K562 (cell line): ENCODE results near the gene PLXDC2.

Source experiments
- ADNP ChIP-seq: fragments of 200-800 bp; sonication (Bioruptor generic); IDR thresholded peaks from 2 replicates; pipeline ENCODE4 v1.6.1; 2016; ENCODE audit warnings: missing genetic modification characterization, missing compliant biosample characterization
- ARID4B ChIP-seq: sonication (generic); formaldehyde crosslinking; IDR thresholded peaks from 2 replicates; pipeline ENCODE4 v1.8.0; 2022; ENCODE audit warnings: mild to moderate bottlenecking, missing genetic modification reagents
- BCLAF1 ChIP-seq, 2 experiments: fragments of 450-650 bp in 1 of 2; IDR thresholded peaks; 2 replicates each; pipeline ENCODE4 v1.6.1; 2011 to 2017; ENCODE audit warnings: low read depth in 2 of 2, antibody characterized with exemption in 1 of 2, borderline replicate concordance in 1 of 2, low read length in 1 of 2, mild to moderate bottlenecking in 1 of 2, mixed read lengths in 1 of 2; ENCODE audit not compliant: control insufficient read depth in 1 of 2
- CEBPB ChIP-seq: fragments of 450-650 bp; IDR thresholded peaks from 2 replicates; pipeline ENCODE4 v1.6.1; 2016; ENCODE audit warnings: missing genetic modification characterization, missing compliant biosample characterization
- CTCF ChIP-seq, 3 experiments: IDR thresholded peaks in 2 of 3; conservative IDR thresholded peaks in 1 of 3; 2 replicates each; pipeline ENCODE4 v1.5.1; 2011 to 2012; ENCODE audit warnings: low read length in 3 of 3, mild to moderate bottlenecking in 3 of 3, control low read depth in 2 of 3, improper control_type of control experiment in 1 of 3, inconsistent platforms in 1 of 3, low read depth in 1 of 3, mixed read lengths in 1 of 3, moderate library complexity in 1 of 3; ENCODE audit not compliant: insufficient read depth in 2 of 3
- DEAF1 ChIP-seq: fragments of 450-650 bp; formaldehyde crosslinking; IDR thresholded peaks from 2 replicates; pipeline ENCODE4 v1.4.0; 2020; ENCODE audit warnings: mild to moderate bottlenecking, moderate library complexity
- PCBP1 ChIP-seq: fragments of 200-400 bp; formaldehyde crosslinking; IDR thresholded peaks from 2 replicates; pipeline ENCODE4 v1.6.1; 2018; ENCODE audit warnings: mild to moderate bottlenecking, low read depth, low read length; ENCODE audit not compliant: poor library complexity, severe bottlenecking
- POLR2A ChIP-seq: fragments of 450-650 bp; conservative IDR thresholded peaks from 2 replicates; pipeline ENCODE4 v1.6.1; 2016
- POLR2AphosphoS5 ChIP-seq: IDR thresholded peaks from 2 replicates; pipeline ENCODE4 v1.6.1; 2011; ENCODE audit warnings: mild to moderate bottlenecking, low read depth, low read length, moderate library complexity; ENCODE audit not compliant: control insufficient read depth, insufficient read depth
- SAP30 ChIP-seq: fragments of 200-600 bp; sonication (generic); IDR thresholded peaks from 2 replicates; pipeline ENCODE4 v1.6.1; 2012; ENCODE audit warnings: borderline replicate concordance, low read depth, mild to moderate bottlenecking, moderate library complexity, low read length, control low read depth, inconsistent platforms; ENCODE audit not compliant: insufficient read depth, poor library complexity, severe bottlenecking
- ZBTB11 ChIP-seq, 3 experiments: fragments of 200-800 bp in 1 of 3; fragments of 250-450 bp in 1 of 3; fragments of 450-650 bp in 1 of 3; sonication (Bioruptor Pico) in 1 of 3; sonication (Bioruptor generic) in 1 of 3; formaldehyde crosslinking in 1 of 3; IDR thresholded peaks; 2 replicates each; pipeline versions ENCODE4 v1.6.1 to v1.8.0; 2016 to 2022; ENCODE audit warnings: mild to moderate bottlenecking in 2 of 3, missing genetic modification characterization in 2 of 3, missing compliant biosample characterization in 1 of 3, moderate library complexity in 1 of 3
- ZFP1 ChIP-seq: fragments of 450-650 bp; formaldehyde crosslinking; IDR thresholded peaks from 2 replicates; pipeline ENCODE4 v1.4.0; 2020; ENCODE audit warnings: mild to moderate bottlenecking, mixed read lengths
- ZNF311 ChIP-seq: fragments of 250-450 bp; sonication (Bioruptor Pico); IDR thresholded peaks from 2 replicates; pipeline ENCODE4 v1.4.0; 2020; ENCODE audit warnings: mild to moderate bottlenecking, moderate library complexity

GRCh38 chr10:19952224-19953010 lies 136.2 kb downstream of the PLXDC2 start:
- TF ChIP-seq POLR2A (no peak), POLR2AphosphoS5 (no peak), SAP30 (no peak), CEBPB (no peak), PCBP1 (no peak), DEAF1 (no peak), CTCF (IDR thresholded peaks at IDR 0.05 in 2 of 3, conservative IDR thresholded peaks at IDR 0.05 in 1 of 3; ENCODE audit: insufficient read depth in 2 of 3, low read depth in 1 of 3, low read length in 3 of 3) (no peak), ARID4B (no peak), ZBTB11 (CRISPR knock-in tag; IDR thresholded peaks at IDR 0.05) (no peak), BCLAF1 (IDR thresholded peaks at IDR 0.05; ENCODE audit: borderline replicate concordance in 1 of 2, control insufficient read depth in 1 of 2, low read depth in 2 of 2, low read length in 1 of 2) (no peak), ZFP1 (CRISPR knock-in tag) (no peak), ADNP (tag) (no peak), ZNF311 (CRISPR knock-in tag) (no peak)
